HG02885 (cell line): ENCODE results near the gene GPR78.
A peak's percentile ranks its signal among the peaks of the same experiment; 100 is the strongest.

ENCODE experiments used
- ATAC-seq: cut with Tn5 transposase; IDR thresholded peaks from one replicate; pipeline ENCODE4 v1.9.1; 2021; ENCODE audit warnings: mild to moderate bottlenecking; ENCODE audit not compliant: unreplicated experiment, poor library complexity

Gene GPR78

GRCh38 chr4:8580321-8581093 lies at the start of gene GPR78:
Gene GPR78, plus strand, starts transcription at chr4:8580392. Its CDS starts 591 bp downstream, at chr4:8580983.
- ATAC-seq: peak; percentile 50

DNA sequence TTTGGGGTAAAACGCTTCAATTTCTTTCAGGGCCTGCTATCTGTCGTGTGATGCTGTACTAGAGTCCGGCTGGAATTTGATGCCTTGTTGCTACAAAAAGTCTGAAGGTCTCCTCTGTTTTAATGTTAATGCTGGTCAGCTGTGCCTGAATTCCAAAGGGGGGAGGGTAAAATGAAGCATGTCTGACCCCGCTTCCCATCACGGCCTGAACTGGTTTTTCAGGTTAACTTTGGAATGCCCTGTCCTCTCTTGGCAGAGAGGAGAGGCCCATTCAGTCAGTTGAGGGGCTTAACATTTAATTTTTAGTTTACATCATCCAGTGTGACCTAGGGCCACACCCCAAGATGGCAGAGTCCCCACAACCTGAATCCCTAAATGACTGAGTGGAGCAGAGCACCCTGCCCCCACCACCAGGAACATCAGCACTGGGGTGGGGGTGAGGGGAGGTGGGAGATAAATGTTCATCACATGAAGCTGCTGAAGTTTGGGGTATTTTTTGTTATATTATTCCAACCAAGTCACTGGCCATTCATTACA lies 47.9 kb upstream of the GPR78 start:
- no peak for ATAC-seq

DNA sequence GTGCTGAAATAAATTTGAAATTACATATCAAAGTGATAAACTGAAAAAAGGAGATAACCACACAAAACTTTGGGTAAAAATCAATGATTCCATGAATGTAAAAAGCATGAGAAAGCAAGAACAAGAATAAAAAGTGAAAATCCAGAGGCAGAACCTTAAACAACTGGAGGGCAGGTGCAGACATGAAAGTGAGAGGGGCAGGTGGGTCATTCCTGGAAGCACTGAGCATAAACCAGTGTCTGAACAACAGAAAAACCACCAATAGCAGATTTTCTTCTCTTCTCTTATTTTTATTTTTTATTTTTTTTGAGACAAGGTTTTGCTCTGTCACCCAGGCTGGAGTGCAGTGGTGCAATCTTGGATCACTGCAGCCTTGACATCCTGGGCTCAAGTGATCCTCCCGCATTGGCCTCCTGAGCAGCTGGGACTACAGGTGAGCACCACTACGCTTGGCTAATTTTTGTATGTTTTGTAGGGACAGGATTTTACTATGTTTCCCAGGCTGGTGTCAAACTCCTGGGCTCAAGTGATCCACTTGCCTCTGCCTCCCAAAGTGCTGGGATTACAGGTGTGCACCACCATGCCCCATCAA lies 46.8 kb upstream of the GPR78 start:
- ATAC-seq: no peak

DNA sequence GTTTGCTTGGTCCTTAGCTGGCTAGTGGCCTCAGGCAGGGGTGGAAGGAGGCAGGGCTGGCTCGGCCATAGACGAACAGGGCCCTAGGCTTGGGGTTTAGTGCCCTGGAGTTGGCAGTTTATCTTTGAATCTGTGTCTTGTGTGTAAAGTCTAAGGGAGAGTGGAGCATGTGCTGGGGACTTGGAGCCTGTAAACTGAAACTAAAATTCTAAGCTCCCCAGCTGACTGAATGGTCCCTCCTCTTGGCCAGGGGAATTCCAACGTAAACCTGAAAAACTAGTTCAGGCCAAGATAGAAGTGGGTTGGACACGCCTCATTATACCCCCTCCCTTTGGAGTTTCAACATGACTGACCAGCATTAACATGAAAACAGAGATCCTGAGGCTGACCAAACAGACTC lies 46.1 kb upstream of the GPR78 start:
- ATAC-seq: peak; percentile 90

GRCh38 chr4:8534611-8535010 lies 45.6 kb upstream of the GPR78 start:
- ATAC-seq: no peak

GRCh38 chr4:8536467-8536866 lies 43.7 kb upstream of the GPR78 start:
- no peak for ATAC-seq

DNA sequence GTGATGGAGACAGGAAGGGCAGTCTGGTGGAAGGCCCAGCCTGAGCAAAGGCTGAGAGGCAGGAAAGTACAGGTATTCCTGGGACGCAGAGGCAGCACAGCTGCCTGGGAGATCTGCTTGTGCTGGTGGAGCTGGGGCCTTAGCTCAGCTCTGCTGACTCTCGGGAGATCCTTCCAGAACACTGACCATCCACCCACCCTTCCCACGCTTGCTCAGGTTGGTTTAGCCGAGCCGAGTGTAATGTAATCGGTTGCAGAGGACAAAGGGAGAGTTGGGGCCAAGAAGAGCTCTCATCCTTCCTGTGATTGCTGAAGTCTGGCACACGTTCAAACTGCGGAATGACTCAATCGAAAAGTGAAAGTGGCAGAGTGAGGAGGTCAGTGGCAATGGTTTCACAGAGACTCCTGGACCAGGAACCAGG lies 43.1 kb upstream of the GPR78 start:
- ATAC-seq: no peak

DNA sequence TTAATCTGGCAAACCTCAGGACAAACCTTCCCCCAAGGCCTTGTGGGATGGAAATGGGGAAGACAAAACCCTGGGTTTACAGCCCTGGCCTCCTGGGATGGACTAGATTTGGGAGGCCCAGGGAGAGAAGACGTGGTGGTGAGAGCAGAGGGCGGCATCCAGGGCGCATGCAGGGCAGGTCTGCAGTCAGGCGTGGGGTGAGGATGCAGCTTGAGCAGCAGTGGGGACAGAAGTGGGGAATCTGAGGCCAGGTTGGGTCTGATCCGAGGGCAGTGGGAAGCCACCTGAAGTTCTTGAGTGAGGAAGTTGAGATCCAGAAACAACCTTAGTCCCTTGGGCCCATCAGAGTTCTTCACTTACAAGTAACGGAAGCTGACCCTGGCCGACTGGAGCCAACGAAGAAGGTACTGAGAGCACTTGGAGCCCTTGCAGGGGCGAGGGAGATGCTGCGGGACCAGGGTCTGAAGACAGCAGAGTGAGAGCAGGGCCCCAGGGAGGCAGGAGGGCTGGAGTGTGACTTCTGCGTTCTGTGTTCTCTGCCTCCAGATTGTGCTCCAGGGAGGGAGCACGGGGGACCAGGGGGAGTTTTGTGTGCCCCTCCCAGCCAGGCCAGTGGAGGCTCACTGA lies 42.0 kb upstream of the GPR78 start:
- no peak for ATAC-seq

GRCh38 chr4:8538703-8539567 lies 41.3 kb upstream of the GPR78 start:
- no peak for ATAC-seq

DNA sequence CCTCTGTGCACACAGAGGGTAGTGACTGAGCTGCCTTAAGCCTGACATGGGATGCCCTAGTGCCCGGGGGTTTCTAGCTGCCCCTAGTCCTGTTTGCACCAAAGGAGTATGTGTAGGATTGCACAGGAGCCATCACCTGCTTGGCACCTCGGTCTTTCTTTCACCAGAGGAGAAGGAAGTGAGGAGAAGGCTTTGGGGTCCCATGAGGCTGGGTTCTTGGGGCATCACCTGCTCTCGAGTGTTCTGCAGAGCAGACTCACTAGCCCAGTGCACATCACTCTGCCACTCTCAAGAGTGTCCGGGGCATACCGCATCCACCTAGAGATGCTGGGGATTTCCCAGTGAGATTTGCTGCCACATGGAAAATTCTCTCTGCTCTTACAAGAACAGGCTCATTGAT lies 40.5 kb upstream of the GPR78 start:
- ATAC-seq: peak; percentile 34

GRCh38 chr4:8540072-8540471 lies 40.1 kb upstream of the GPR78 start:
- ATAC-seq: peak; percentile 80

DNA sequence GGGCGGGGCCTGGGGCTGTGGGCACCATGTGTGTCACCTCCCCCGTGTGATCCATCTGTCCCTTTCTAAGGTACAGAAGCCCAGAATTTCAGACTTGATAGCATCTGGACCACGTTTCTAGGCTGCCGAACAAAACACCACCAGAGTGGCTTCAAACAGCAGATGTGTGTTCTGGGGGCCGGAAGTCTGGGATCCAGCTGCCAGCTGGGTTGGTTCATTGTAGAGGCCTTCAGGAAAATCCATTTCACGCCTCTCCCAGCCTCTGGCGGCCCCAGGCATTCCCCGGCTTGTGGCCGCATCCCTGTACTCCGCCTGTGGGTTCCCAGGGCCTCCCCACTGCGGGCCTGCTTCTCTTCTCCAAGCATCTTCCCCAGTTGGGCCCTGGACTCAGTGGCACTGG lies 39.6 kb upstream of the GPR78 start:
- ATAC-seq: no peak

DNA sequence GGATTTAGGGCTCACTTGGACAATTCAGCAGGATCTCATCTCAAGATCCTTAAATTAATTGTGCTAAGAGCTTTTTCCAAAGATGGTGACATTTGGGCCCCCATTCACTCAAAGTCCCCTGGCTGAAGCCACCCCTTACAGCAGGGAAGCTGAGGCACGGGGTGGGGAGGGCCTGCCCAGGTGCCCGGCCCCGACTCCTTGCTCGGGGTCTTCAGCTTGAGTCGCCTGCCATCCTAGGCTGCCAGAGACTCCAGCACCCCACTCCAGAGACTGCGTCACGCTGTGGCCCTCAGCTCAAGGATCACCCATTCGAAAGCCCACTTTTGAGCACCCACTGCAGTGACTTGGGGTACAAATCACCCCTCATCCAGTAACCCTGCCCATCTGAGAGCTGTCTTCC lies 39.2 kb upstream of the GPR78 start:
- no peak for ATAC-seq

DNA sequence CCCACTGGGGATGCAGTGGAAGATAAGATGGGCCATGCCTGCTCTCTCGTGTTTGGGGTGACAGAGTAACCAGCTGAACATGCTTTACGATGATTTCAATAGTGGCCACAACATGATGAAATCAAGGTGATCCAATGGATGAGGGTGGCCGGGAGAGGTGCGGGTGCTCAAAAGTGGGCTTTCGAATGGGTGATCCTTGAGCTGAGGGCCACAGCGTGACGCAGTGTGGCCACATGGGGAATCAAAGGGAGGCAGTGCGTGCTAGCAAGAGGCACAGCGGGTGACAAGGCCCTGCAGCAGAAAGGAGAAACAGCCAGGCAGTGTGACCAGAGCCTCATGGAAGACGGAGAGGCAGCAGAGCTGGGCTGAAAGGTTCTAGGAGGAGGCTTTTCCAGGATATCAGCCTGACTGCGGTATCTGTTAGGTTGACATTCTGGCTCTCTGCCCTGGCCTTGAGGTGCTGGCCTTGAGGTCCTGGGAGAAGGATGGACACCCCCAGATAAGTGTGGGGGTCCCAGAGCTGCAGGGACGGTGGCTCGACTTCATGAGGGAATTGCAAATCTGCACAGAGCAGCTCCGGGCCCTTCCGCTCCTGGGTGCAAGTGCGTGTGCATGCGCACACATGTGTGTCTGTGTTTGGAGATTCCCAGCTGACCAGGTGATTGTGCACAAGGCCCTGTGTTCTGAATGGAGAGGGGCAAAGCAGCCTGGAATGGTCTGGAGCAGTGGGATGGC lies 38.0 kb upstream of the GPR78 start:
- no peak for ATAC-seq

GRCh38 chr4:8542776-8543525 lies 37.2 kb upstream of the GPR78 start:
- ATAC-seq: no peak

DNA sequence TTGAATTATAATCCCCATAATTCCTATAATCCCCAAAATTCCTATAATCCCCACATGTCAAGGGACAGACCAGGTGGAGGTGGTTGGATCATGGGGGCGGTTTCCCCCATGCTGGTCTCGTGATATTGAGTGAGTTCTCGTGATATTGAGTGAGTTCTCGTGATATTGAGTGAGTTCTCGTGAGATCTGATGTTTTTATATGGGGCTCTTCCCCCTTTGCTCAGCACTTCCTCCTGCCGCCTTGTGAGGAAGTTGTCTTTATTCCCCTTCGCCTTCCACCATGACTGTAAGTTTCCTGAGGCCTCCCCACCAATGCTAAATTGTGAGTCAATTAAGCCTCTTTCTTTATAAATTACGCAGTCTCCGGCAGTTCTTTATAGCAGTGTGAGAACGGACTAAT lies 36.6 kb upstream of the GPR78 start:
- no peak for ATAC-seq

DNA sequence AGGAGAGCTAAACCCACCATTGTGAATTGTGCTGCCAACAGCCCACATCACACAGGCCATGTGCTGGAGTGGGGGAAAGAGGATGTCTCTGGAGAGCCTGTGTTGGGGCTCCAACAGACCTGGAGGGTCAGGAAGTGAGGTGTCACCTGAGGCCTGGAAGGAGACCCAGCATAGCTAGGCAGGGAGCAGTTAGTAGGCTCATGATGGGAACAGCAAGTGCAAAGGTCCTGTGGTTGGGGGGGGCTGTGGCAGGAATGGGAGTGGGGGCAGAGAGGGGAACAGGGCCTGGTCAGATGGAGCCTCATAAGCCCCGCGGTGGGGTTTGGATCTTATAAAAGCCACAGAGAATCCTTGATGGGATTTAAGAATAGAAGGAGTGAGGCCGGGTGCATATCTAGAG lies 35.9 kb upstream of the GPR78 start:
- ATAC-seq: no peak

- ATAC-seq: no peak
Measured at GRCh38 chr4:8544741-8545438, 35.3 kb upstream of the GPR78 start.

DNA sequence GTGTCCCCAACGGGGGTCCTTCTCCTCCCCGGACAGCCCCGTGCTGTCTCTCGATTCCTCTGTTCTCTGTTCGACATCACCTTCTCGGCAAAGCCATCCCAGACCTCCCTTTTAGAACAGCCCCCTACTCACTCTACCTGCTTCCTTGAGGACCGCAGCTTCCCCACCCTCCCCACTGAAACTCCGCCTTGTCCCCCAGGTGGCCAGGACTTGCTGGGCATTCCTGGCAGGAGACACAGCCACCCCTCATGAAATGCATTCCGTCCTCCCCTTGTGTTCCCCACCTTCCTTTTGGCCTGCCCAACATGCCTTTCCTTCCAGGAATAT lies 34.8 kb upstream of the GPR78 start:
- no peak for ATAC-seq
